ENCODE measurements around the gene CDCA5.
"Not testable (repeated sequence)": the region's sequence is repeated elsewhere in the genome, so short reads cannot be mapped to it uniquely, and the experiment has no call there.

Gene CDCA5

GRCh38 chr11:65119670-65119995 is 35.8 kb upstream of the CDCA5 start:
- no peaks in the 10 kb centered on the region for H3K27me3 ChIP-seq (ENCODE audit: insufficient read depth, low read length, poor library complexity, severe bottlenecking)
- no peak overlapping the region for H3K4me2 ChIP-seq (ENCODE audit: low read depth, low read length, poor library complexity, severe bottlenecking)
- H4K20me1 ChIP-seq (ENCODE audit: insufficient read depth, low read length, poor library complexity, severe bottlenecking) = peaks cover 24% of the 10 kb centered on the region
- H3K9ac ChIP-seq (ENCODE audit: low read depth, low read length, poor library complexity, severe bottlenecking) = peak overlapping the region; percentile 96
- H3K79me2 ChIP-seq (ENCODE audit: insufficient read depth, low read length) = peaks cover 69% of the 10 kb centered on the region
- H3K9me3 ChIP-seq (ENCODE audit: insufficient read depth, low read depth, low read length) = no peaks in the 10 kb centered on the region
- H3K9me2 ChIP-seq (replicated peaks; ENCODE audit: low read depth, low read length) = no peaks in the 10 kb centered on the region
- H3K4me3 ChIP-seq (ENCODE audit: low read length, poor library complexity, severe bottlenecking) = no peak overlapping the region
- H3F3A ChIP-seq (ENCODE audit: low read depth) = peaks cover 4% of the 10 kb centered on the region
- peaks cover 18% of the 10 kb centered on the region; the same call in 1 of the 2 replicates for H3K36me3 ChIP-seq (ENCODE audit: insufficient read depth, low read length)
- no peak overlapping the region for H2AFZ ChIP-seq (ENCODE audit: low read length)
- TF ChIP-seq, protein P1, sequence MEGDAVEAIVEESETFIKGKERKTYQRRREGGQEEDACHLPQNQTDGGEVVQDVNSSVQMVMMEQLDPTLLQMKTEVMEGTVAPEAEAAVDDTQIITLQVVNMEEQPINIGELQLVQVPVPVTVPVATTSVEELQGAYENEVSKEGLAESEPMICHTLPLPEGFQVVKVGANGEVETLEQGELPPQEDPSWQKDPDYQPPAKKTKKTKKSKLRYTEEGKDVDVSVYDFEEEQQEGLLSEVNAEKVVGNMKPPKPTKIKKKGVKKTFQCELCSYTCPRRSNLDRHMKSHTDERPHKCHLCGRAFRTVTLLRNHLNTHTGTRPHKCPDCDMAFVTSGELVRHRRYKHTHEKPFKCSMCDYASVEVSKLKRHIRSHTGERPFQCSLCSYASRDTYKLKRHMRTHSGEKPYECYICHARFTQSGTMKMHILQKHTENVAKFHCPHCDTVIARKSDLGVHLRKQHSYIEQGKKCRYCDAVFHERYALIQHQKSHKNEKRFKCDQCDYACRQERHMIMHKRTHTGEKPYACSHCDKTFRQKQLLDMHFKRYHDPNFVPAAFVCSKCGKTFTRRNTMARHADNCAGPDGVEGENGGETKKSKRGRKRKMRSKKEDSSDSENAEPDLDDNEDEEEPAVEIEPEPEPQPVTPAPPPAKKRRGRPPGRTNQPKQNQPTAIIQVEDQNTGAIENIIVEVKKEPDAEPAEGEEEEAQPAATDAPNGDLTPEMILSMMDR (conservative IDR thresholded peaks at IDR 0.05; ENCODE audit: low read length) = no peak
- TF ChIP-seq EZH2phosphoT487 (IDR thresholded peaks at IDR 0.05; ENCODE audit: borderline replicate concordance) = no peak
- H3K4me1 ChIP-seq (ENCODE audit: insufficient read depth, low read length, poor library complexity, severe bottlenecking) = peaks cover 32% of the 10 kb centered on the region

DNA sequence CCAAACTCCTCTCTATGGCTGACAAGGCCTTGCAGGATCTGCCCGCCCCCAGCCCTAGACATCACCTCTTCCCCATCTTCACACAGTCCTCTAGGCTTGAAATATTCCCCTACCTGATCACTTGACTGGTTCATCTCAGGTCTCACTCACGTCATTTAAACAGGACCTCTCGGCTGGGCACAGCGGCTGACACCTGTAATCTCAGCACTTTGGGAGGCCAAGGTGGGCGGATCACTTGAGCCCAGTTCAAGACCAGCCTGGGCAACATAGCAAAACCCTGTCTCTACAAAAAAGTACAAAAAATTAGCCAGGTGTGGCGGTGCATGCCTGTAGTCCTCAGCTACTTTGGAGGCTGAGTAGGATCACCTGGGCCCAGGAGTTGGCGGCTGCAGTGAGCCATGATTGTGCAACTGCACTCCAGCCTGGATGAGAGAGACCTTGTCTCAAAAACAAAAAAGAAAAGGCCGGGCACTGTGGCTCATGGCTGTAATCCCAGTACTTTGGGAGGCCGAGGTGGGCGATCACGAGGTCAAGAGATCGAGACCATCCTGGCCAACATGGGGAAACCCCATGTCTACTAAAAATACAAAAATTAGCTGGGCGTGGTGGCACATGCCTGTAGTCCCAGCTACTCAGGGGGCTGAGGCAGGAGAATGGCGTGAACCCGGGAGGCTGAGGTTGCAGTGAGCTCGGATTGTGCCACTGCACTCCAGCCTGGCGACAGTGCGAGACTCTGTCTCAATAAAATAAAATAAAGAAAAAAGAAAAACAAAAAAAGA is 35.2 kb upstream of the CDCA5 start:
- not testable (repeated sequence) for H3K9me3 ChIP-seq (ENCODE audit: insufficient read depth, low read depth, low read length); H3K4me2 ChIP-seq (ENCODE audit: low read depth, low read length, poor library complexity, severe bottlenecking); H3F3A ChIP-seq (ENCODE audit: low read depth); H3K4me3 ChIP-seq (ENCODE audit: low read length, poor library complexity, severe bottlenecking); H3K9ac ChIP-seq (ENCODE audit: low read depth, low read length, poor library complexity, severe bottlenecking); H2AFZ ChIP-seq (ENCODE audit: low read length); H3K27me3 ChIP-seq (ENCODE audit: insufficient read depth, low read length, poor library complexity, severe bottlenecking); H3K9me2 ChIP-seq (replicated peaks; ENCODE audit: low read depth, low read length)
- peaks cover 63% of the 10 kb centered on the region for H3K79me2 ChIP-seq (ENCODE audit: insufficient read depth, low read length)
- peaks cover 31% of the 10 kb centered on the region for H3K4me1 ChIP-seq (ENCODE audit: insufficient read depth, low read length, poor library complexity, severe bottlenecking)
- peaks cover 24% of the 10 kb centered on the region for H4K20me1 ChIP-seq (ENCODE audit: insufficient read depth, low read length, poor library complexity, severe bottlenecking)
- peaks cover 18% of the 10 kb centered on the region; the same call in 1 of the 2 replicates for H3K36me3 ChIP-seq (ENCODE audit: insufficient read depth, low read length)

GRCh38 chr11:65118097-65118837 is 34.4 kb upstream of the CDCA5 start:
- no peak overlapping the region for H3K9ac ChIP-seq (ENCODE audit: low read depth, low read length, poor library complexity, severe bottlenecking)
- H3F3A ChIP-seq (ENCODE audit: low read depth) = peaks cover 4% of the 10 kb centered on the region
- H3K9me3 ChIP-seq (ENCODE audit: insufficient read depth, low read depth, low read length) = no peaks in the 10 kb centered on the region
- peaks cover 56% of the 10 kb centered on the region for H3K79me2 ChIP-seq (ENCODE audit: insufficient read depth, low read length)
- no peak overlapping the region for H2AFZ ChIP-seq (ENCODE audit: low read length)
- no peak overlapping the region for H3K4me2 ChIP-seq (ENCODE audit: low read depth, low read length, poor library complexity, severe bottlenecking)
- H3K36me3 ChIP-seq (ENCODE audit: insufficient read depth, low read length) = peaks cover 18% of the 10 kb centered on the region; the same call in 1 of the 2 replicates
- no peak for TF ChIP-seq EZH2phosphoT487 (IDR thresholded peaks at IDR 0.05; ENCODE audit: borderline replicate concordance)
- TF ChIP-seq, protein P1 (conservative IDR thresholded peaks at IDR 0.05; ENCODE audit: low read length) = no peak
- H3K4me1 ChIP-seq (ENCODE audit: insufficient read depth, low read length, poor library complexity, severe bottlenecking) = peaks cover 28% of the 10 kb centered on the region
- peaks cover 24% of the 10 kb centered on the region for H4K20me1 ChIP-seq (ENCODE audit: insufficient read depth, low read length, poor library complexity, severe bottlenecking)
- no peaks in the 10 kb centered on the region for H3K9me2 ChIP-seq (replicated peaks; ENCODE audit: low read depth, low read length)
- H3K27me3 ChIP-seq (ENCODE audit: insufficient read depth, low read length, poor library complexity, severe bottlenecking) = no peaks in the 10 kb centered on the region
- no peak overlapping the region for H3K4me3 ChIP-seq (ENCODE audit: low read length, poor library complexity, severe bottlenecking)

Data from Loucy (cell line).